ENCODE results near the gene TENT4B.

Gene TENT4B

DNA sequence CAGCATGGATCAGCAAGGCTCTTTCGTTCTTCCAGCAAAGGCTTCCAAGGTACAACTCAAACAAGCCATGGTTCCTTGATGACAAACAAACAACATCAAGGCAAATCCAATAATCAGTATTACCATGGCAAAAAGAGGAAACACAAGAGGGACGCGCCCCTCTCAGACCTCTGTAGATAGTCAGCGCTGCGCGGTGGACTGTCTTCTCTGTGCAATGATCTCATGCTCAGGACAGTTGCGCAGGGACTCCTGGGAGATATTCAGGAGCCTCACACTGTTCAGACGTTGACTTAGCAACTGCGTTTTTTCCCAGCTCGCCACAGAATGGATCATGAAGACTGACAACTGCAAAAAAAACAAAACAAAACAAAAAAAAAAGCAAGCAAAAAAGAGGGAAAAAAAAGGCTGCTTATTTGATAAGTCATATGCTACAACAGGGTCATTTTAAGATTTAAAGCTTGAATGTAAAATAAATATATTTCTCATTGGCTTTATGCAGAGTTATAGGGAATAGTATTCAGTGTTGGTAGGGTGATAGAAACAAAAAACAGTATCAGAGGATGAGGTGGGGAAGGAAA is 76.1 kb downstream of the TENT4B start:
- Histone ChIP-seq H3F3A (ENCODE audit: control insufficient read depth, insufficient read depth) (no peaks in the 10 kb centered on the region), H3K79me2 (ENCODE audit: control insufficient read depth, low read length) (no peaks in the 10 kb centered on the region), H3K4me3 (ENCODE audit: low read length) (no peak overlapping the region), H3K36me3 (ENCODE audit: control insufficient read depth, low read length) (peaks cover 13% of the 10 kb centered on the region), H4K20me1 (ENCODE audit: control insufficient read depth, insufficient read depth, low read depth, low read length) (no peaks in the 10 kb centered on the region), H3K27ac (ENCODE audit: low read depth, low read length) (no peak overlapping the region), H3K4me1 (ENCODE audit: control insufficient read depth, low read length) (no peaks in the 10 kb centered on the region), H3K27me3 (ENCODE audit: control insufficient read depth, low read length) (no peaks in the 10 kb centered on the region), H3K4me2 (ENCODE audit: low read length) (no peak overlapping the region), H3K9me3 (ENCODE audit: control insufficient read depth, insufficient read depth, low read length) (no peaks in the 10 kb centered on the region), H3K9me2 (replicated peaks; ENCODE audit: control insufficient read depth, low read length) (no peaks in the 10 kb centered on the region)
- TF ChIP-seq, protein P1, sequence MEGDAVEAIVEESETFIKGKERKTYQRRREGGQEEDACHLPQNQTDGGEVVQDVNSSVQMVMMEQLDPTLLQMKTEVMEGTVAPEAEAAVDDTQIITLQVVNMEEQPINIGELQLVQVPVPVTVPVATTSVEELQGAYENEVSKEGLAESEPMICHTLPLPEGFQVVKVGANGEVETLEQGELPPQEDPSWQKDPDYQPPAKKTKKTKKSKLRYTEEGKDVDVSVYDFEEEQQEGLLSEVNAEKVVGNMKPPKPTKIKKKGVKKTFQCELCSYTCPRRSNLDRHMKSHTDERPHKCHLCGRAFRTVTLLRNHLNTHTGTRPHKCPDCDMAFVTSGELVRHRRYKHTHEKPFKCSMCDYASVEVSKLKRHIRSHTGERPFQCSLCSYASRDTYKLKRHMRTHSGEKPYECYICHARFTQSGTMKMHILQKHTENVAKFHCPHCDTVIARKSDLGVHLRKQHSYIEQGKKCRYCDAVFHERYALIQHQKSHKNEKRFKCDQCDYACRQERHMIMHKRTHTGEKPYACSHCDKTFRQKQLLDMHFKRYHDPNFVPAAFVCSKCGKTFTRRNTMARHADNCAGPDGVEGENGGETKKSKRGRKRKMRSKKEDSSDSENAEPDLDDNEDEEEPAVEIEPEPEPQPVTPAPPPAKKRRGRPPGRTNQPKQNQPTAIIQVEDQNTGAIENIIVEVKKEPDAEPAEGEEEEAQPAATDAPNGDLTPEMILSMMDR (IDR thresholded peaks at IDR 0.05; ENCODE audit: low read depth, low read length, poor library complexity, severe bottlenecking), result no peak
- no peak for TF ChIP-seq EZH2phosphoT487 (IDR thresholded peaks at IDR 0.05; ENCODE audit: borderline replicate concordance, low read length)

DNA sequence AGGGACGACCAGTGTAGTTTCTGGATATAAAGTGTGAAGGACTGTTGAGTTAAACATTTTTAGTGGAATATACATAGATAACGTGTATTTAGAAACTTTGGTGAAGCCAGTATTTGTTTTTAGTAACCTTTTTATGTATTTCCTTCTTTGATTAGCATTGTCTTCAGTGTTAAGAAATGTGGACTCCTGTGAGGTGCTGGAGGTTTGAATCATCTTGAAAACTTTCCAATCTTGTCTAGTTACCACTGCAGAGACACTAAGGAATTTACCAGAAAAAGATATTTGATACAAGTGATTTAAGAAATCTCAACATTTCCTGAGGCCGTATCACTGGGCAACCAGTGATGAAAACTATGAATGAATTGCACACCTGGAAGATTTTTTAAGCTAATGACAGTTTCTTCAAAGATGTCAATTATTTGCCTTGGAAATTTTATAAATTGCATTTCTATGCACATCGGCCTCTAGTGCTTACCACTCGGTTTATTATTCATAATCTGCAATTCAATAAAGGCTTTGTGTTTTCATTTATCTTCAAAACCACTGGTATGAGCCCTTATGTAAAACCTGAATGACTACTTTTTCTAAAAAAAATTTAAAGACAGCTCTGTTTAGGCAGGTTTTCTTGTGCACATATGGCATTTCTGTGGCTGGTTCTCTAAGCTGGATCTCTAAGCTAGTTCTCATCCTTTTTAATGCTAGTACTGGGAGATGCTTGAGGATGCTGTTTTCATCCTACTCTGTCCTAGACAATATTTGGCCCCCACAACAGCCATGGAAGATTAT is 81.9 kb downstream of the TENT4B start:
- Histone ChIP-seq H4K20me1 (ENCODE audit: control insufficient read depth, insufficient read depth, low read depth, low read length) (no peaks in the 10 kb centered on the region), H3K4me2 (ENCODE audit: low read length) (no peak overlapping the region), H3F3A (ENCODE audit: control insufficient read depth, insufficient read depth) (no peaks in the 10 kb centered on the region), H3K9me2 (replicated peaks; ENCODE audit: control insufficient read depth, low read length) (no peaks in the 10 kb centered on the region), H3K79me2 (ENCODE audit: control insufficient read depth, low read length) (no peaks in the 10 kb centered on the region), H3K4me3 (ENCODE audit: low read length) (no peak overlapping the region), H3K36me3 (ENCODE audit: control insufficient read depth, low read length) (no peaks in the 10 kb centered on the region), H3K27me3 (ENCODE audit: control insufficient read depth, low read length) (no peaks in the 10 kb centered on the region), H3K4me1 (ENCODE audit: control insufficient read depth, low read length) (no peaks in the 10 kb centered on the region), H3K9me3 (ENCODE audit: control insufficient read depth, insufficient read depth, low read length) (no peaks in the 10 kb centered on the region), H3K27ac (ENCODE audit: low read depth, low read length) (no peak overlapping the region)
- TF ChIP-seq, protein P1 (IDR thresholded peaks at IDR 0.05; ENCODE audit: low read depth, low read length, poor library complexity, severe bottlenecking), result no peak
- no peak for TF ChIP-seq EZH2phosphoT487 (IDR thresholded peaks at IDR 0.05; ENCODE audit: borderline replicate concordance, low read length)

DNA sequence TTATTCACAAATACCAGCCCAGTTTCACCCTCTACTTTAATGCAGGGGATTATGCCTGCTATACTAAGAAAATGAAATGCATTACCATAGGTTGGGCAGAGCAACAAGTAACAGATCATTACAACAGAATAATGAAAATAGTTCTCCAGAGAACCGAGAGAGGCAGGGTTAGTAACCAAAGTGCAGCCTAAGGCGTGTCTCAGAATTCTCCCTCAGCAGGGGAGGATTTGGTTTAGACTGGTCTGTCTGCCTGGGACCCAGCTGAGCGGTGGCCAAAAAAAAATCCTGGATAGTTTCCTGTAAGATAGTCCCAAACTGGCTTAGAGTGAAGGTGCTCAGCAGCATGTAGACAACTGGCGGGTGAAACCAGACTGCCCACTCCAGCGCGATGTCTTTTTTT is 82.5 kb downstream of the TENT4B start:
- TF ChIP-seq, protein P1 (IDR thresholded peaks at IDR 0.05; ENCODE audit: low read depth, low read length, poor library complexity, severe bottlenecking), result no peak
- TF ChIP-seq EZH2phosphoT487 (IDR thresholded peaks at IDR 0.05; ENCODE audit: borderline replicate concordance, low read length), result no peak
- H3K36me3 ChIP-seq (ENCODE audit: control insufficient read depth, low read length), result no peaks in the 10 kb centered on the region
- no peaks in the 10 kb centered on the region for H3K79me2 ChIP-seq (ENCODE audit: control insufficient read depth, low read length)
- no peaks in the 10 kb centered on the region for H3F3A ChIP-seq (ENCODE audit: control insufficient read depth, insufficient read depth)
- H3K9me3 ChIP-seq (ENCODE audit: control insufficient read depth, insufficient read depth, low read length), result no peaks in the 10 kb centered on the region
- no peaks in the 10 kb centered on the region for H4K20me1 ChIP-seq (ENCODE audit: control insufficient read depth, insufficient read depth, low read depth, low read length)
- no peaks in the 10 kb centered on the region for H3K9me2 ChIP-seq (replicated peaks; ENCODE audit: control insufficient read depth, low read length)
- no peak overlapping the region for H3K4me3 ChIP-seq (ENCODE audit: low read length)
- no peak overlapping the region for H3K4me2 ChIP-seq (ENCODE audit: low read length)
- no peaks in the 10 kb centered on the region for H3K4me1 ChIP-seq (ENCODE audit: control insufficient read depth, low read length)
- no peak overlapping the region for H3K27ac ChIP-seq (ENCODE audit: low read depth, low read length)
- H3K27me3 ChIP-seq (ENCODE audit: control insufficient read depth, low read length), result no peaks in the 10 kb centered on the region; the same call in 1 of the 2 replicates
